Right lobe of liver (tissue), 6 donors: ENCODE results near the gene LGALS12. TPM values are rescaled to one million over a fixed set of nuclear protein-coding genes. Genes with fewer than 3 reads are reported as not detected.
A peak's percentile ranks its signal among the peaks of the same experiment; 100 is the strongest.

Source experiments
- ATAC-seq, 4 donors: fragments of 200-7000 bp; cut with Tn5 transposase; one replicate each; pipeline ENCODE4 v1.9.1; 2020; ENCODE audit warnings: mild to moderate bottlenecking in 4 of 4, moderate library complexity in 4 of 4
- DNase-seq, 3 donors: peaks; one replicate each; pipeline ENCODE4 v3.0.0-alpha.2; 2020
- H3K27ac ChIP-seq, 3 donors: fragments of 200-600 bp; one replicate each; pipeline ENCODE4 v1.8.0; 2022
- H3K27me3 ChIP-seq, 2 donors: fragments of 200-600 bp; one replicate each; pipeline ENCODE4 v1.8.0; 2022
- H3K36me3 ChIP-seq, 4 donors: fragments of 200-600 bp; sonication (generic) in 1 of 4; one replicate each; pipeline versions ENCODE4 v1.5.1 to v1.8.0; 2017 to 2022; ENCODE audit warnings: control low read depth in 1 of 4
- H3K4me1 ChIP-seq, 4 donors: fragments of 200-600 bp; sonication (generic) in 1 of 4; one replicate each; pipeline versions ENCODE4 v1.5.1 to v1.8.0; 2017 to 2022; ENCODE audit warnings: control low read depth in 1 of 4
- H3K4me3 ChIP-seq, 3 donors: fragments of 200-600 bp; one replicate each; pipeline ENCODE4 v1.8.0; 2022
- H3K9me3 ChIP-seq, 4 donors: fragments of 200-600 bp; sonication (generic) in 1 of 4; one replicate each; pipeline versions ENCODE4 v1.5.1 to v1.8.0; 2017 to 2022; ENCODE audit warnings: control low read depth in 1 of 4
- CTCF ChIP-seq, 4 donors: fragments of 200-600 bp in 3 of 4; fragments of 450-650 bp in 1 of 4; IDR thresholded peaks; one replicate each; pipeline versions ENCODE4 v1.5.1 to v1.8.0; 2016 to 2022; ENCODE audit warnings: antibody characterized with exemption in 4 of 4, mild to moderate bottlenecking in 2 of 4
- POLR2A ChIP-seq: fragments of 450-650 bp; IDR thresholded peaks from one replicate; pipeline ENCODE4 v1.6.1; 2017; ENCODE audit warnings: antibody characterized with exemption, mild to moderate bottlenecking
- WGBS: methylation state at CpG from one replicate; pipeline ENCODE4 v1.1.6; 2018; ENCODE audit warnings: low coverage, low lambda C conversion rate; ENCODE audit not compliant: insufficient coverage; ENCODE audit errors: missing lambda C conversion rate; 5-methylcytosine and 5-hydroxymethylcytosine counted together
- intact Hi-C, 2 donors: fragments of 100-400 bp; cut with DNase I; formaldehyde crosslinking; loops; one replicate each; pipeline versions ENCODE4 v1.11.2 to v1.14.1; 2022
- total RNA-seq, 6 experiments: library from RNA; depleted of rRNA in 2 of 6; stranded (reverse); fragments of >200 nt in 2 of 6; fragmentation: NEBNext Ultra II Directional in 3 of 6; extraction: Animal tissue kit (Norgen Biotek cat#: 25700) in 3 of 6; gene quantifications; one replicate each; pipeline versions ENCODE4 v1.1.0 to v1.2.4, GENCODE V29; 2016 to 2023
- donor health status: DM: no; HTN: yes; CAD: no.
- donor health status: DM: no; HTN: no; CAD: no.
- donor health status: DM: no; HTN: no; CAD: no.
- donor health status: DM: no; HTN: yes; CAD: no.
- donor health status: DM: no; HTN: yes; CAD: no.

LGALS12 gene
- total RNA-seq, 6 experiments from 2014 or later: 0.15 TPM; not detected in 5

GRCh38 chr11:63532117-63532516 is 26.2 kb downstream of the LGALS12 start:
- Histone ChIP-seq H3K4me3 (no peak overlapping the region), H3K4me1 (peaks cover 0 to 8% (median 5%) of the 10 kb centered on the region in 4 donors), H3K27ac (peak overlapping the region in 1 of 3 donors; percentile 20), H3K9me3 (no peaks in the 10 kb centered on the region), H3K36me3 (no peaks in the 10 kb centered on the region), H3K27me3 (no peaks in the 10 kb centered on the region)
- intact Hi-C loops: no loop called here
- DNase-seq: no peak
- TF ChIP-seq POLR2A: no peak
- TF ChIP-seq CTCF (IDR thresholded peaks at IDR 0.05): no peak
- WGBS: 71% methylated on average over 2 of the region's 2 CpGs
- ATAC-seq: no peak

- Histone ChIP-seq H3K27me3 (no peaks in the 10 kb centered on the region), H3K27ac (no peak overlapping the region), H3K4me1 (peaks cover 3 to 14% (median 9%) of the 10 kb centered on the region in 4 donors), H3K4me3 (no peak overlapping the region), H3K36me3 (no peaks in the 10 kb centered on the region), H3K9me3 (no peaks in the 10 kb centered on the region)
- no peak for DNase-seq
- TF ChIP-seq CTCF (IDR thresholded peaks at IDR 0.05) (no peak), POLR2A (no peak)
- WGBS: 81% methylated on average over 3 of the region's 4 CpGs
- intact Hi-C loops: no loop called here
- no peak for ATAC-seq
Observed at GRCh38 chr11:63532799-63533475, 27.1 kb downstream of the LGALS12 start.

GRCh38 chr11:63534076-63534475 is 28.2 kb downstream of the LGALS12 start:
- DNase-seq (no peak), ATAC-seq (no peak)
- 68% methylated on average over 3 of the region's 3 CpGs for WGBS
- Histone ChIP-seq H3K4me3 (no peak overlapping the region), H3K9me3 (no peaks in the 10 kb centered on the region), H3K4me1 (peaks cover 3 to 19% (median 12%) of the 10 kb centered on the region in 4 donors), H3K27me3 (no peaks in the 10 kb centered on the region), H3K27ac (no peak overlapping the region), H3K36me3 (no peaks in the 10 kb centered on the region)
- no peak for TF ChIP-seq POLR2A
- TF ChIP-seq CTCF (IDR thresholded peaks at IDR 0.05): no peak
- intact Hi-C loops: no loop called here

- DNase-seq (no peak), ATAC-seq (no peak)
- no peaks in the 10 kb centered on the region for H3K9me3 ChIP-seq
- no peak overlapping the region for H3K27ac ChIP-seq
- no peaks in the 10 kb centered on the region for H3K27me3 ChIP-seq
- no peak for TF ChIP-seq POLR2A
- no peak for TF ChIP-seq CTCF (IDR thresholded peaks at IDR 0.05)
- peaks cover 0 to under 1% (median 0%) of the 10 kb centered on the region in 4 donors for H3K36me3 ChIP-seq
- 69% methylated on average over 3 of the region's 5 CpGs for WGBS
- no peak overlapping the region for H3K4me3 ChIP-seq
- intact Hi-C loops: no loop called here
- H3K4me1 ChIP-seq: peaks cover 3 to 19% (median 12%) of the 10 kb centered on the region in 4 donors
Observed at GRCh38 chr11:63534895-63535461, 29.1 kb downstream of the LGALS12 start.
